ENCODE data around the gene CDK14.

Gene CDK14

GRCh38 chr7:90705391-90706071, 109.4 kb downstream of the CDK14 start:
- TF ChIP-seq EZH2 (IDR thresholded peaks at IDR 0.05; ENCODE audit: borderline replicate concordance, low read length) (no peak), CTCF (IDR thresholded peaks at IDR 0.05; ENCODE audit: low read length) (no peak)
- Histone ChIP-seq H3K27ac (ENCODE audit: low read depth, low read length, poor library complexity, severe bottlenecking) (no peak overlapping the region), H3K4me2 (ENCODE audit: low read length) (peak overlapping the region; percentile 33; the same call in 1 of the 2 replicates), H3K4me1 (ENCODE audit: insufficient read depth, low read length, severe bottlenecking) (peaks cover 49% of the 10 kb centered on the region), H3K9me2 (ENCODE audit: low read depth, low read length) (no peaks in the 10 kb centered on the region), H3K9ac (ENCODE audit: low read length) (no peak overlapping the region), H3K79me2 (ENCODE audit: insufficient read depth, low read length) (peaks cover 6% of the 10 kb centered on the region), H3K4me3 (ENCODE audit: low read depth, low read length, poor library complexity, severe bottlenecking) (no peak overlapping the region), H3K36me3 (ENCODE audit: insufficient read depth, low read length) (no peaks in the 10 kb centered on the region), H3K27me3 (ENCODE audit: insufficient read depth, low read length) (no peaks in the 10 kb centered on the region), H3K9me3 (ENCODE audit: low read length) (no peaks in the 10 kb centered on the region), H4K20me1 (ENCODE audit: insufficient read depth, low read length) (no peaks in the 10 kb centered on the region), H2AFZ (ENCODE audit: low read length) (peak overlapping the region; percentile 8), H3F3A (ENCODE audit: insufficient read depth, low read length) (0 out of 2 replicates have a peak, but pooled peaks cover 5% of the 10 kb centered on the region)

GRCh38 chr7:90706072-90706716, 110.1 kb downstream of the CDK14 start:
- Histone ChIP-seq H3K4me3 (ENCODE audit: low read depth, low read length, poor library complexity, severe bottlenecking) (no peak overlapping the region), H3K79me2 (ENCODE audit: insufficient read depth, low read length) (peaks cover 13% of the 10 kb centered on the region), H3K36me3 (ENCODE audit: insufficient read depth, low read length) (no peaks in the 10 kb centered on the region), H3K27me3 (ENCODE audit: insufficient read depth, low read length) (no peaks in the 10 kb centered on the region), H2AFZ (ENCODE audit: low read length) (peak overlapping the region; percentile 8), H3K27ac (ENCODE audit: low read depth, low read length, poor library complexity, severe bottlenecking) (peak overlapping the region; percentile 39), H3F3A (ENCODE audit: insufficient read depth, low read length) (0 out of 2 replicates have a peak, but pooled peaks cover 5% of the 10 kb centered on the region), H3K4me1 (ENCODE audit: insufficient read depth, low read length, severe bottlenecking) (peaks cover 45% of the 10 kb centered on the region), H3K4me2 (ENCODE audit: low read length) (peak overlapping the region; percentile 33; the same call in 1 of the 2 replicates), H3K9me3 (ENCODE audit: low read length) (no peaks in the 10 kb centered on the region), H3K9ac (ENCODE audit: low read length) (no peak overlapping the region), H4K20me1 (ENCODE audit: insufficient read depth, low read length) (no peaks in the 10 kb centered on the region), H3K9me2 (ENCODE audit: low read depth, low read length) (no peaks in the 10 kb centered on the region)
- TF ChIP-seq EZH2 (IDR thresholded peaks at IDR 0.05; ENCODE audit: borderline replicate concordance, low read length) (no peak), CTCF (IDR thresholded peaks at IDR 0.05; ENCODE audit: low read length) (no peak)

- peaks cover 9% of the 10 kb centered on the region for H3K36me3 ChIP-seq (ENCODE audit: insufficient read depth, low read length)
- H4K20me1 ChIP-seq (ENCODE audit: insufficient read depth, low read length) = no peaks in the 10 kb centered on the region
- peak overlapping the region; percentile 72 for H3K9ac ChIP-seq (ENCODE audit: low read length)
- peak overlapping the region; percentile 88 for H3K4me3 ChIP-seq (ENCODE audit: low read depth, low read length, poor library complexity, severe bottlenecking)
- H3K4me2 ChIP-seq (ENCODE audit: low read length) = peak overlapping the region; percentile 89
- no peaks in the 10 kb centered on the region for H3K9me3 ChIP-seq (ENCODE audit: low read length)
- H3K27me3 ChIP-seq (ENCODE audit: insufficient read depth, low read length) = no peaks in the 10 kb centered on the region
- H3K9me2 ChIP-seq (ENCODE audit: low read depth, low read length) = no peaks in the 10 kb centered on the region
- 0 out of 2 replicates have a peak, but pooled peaks cover 5% of the 10 kb centered on the region for H3F3A ChIP-seq (ENCODE audit: insufficient read depth, low read length)
- peaks cover 40% of the 10 kb centered on the region for H3K79me2 ChIP-seq (ENCODE audit: insufficient read depth, low read length)
- H3K27ac ChIP-seq (ENCODE audit: low read depth, low read length, poor library complexity, severe bottlenecking) = peak overlapping the region; percentile 91
- peak overlapping the region; percentile 84; the same call in 1 of the 2 replicates for H2AFZ ChIP-seq (ENCODE audit: low read length)
- peaks cover 69% of the 10 kb centered on the region for H3K4me1 ChIP-seq (ENCODE audit: insufficient read depth, low read length, severe bottlenecking)
- TF ChIP-seq CTCF (IDR thresholded peaks at IDR 0.05; ENCODE audit: low read length) (peak; percentile 99), EZH2 (IDR thresholded peaks at IDR 0.05; ENCODE audit: borderline replicate concordance, low read length) (no peak)
Observed at GRCh38 chr7:90708841-90709317, 112.8 kb downstream of the CDK14 start.
